Stimulated activated CD4-positive, alpha-beta T cell treated with anti-CD3 and anti-CD28 coated beads, Interleukin-12 subunit alpha, Interleukin-12 subunit beta, amount 100 ng/mL, for 48 hours (primary cell): ENCODE measurements around the gene NUP214.
"Not testable (repeated sequence)": the region's sequence is repeated elsewhere in the genome, so short reads cannot be mapped to it uniquely, and the experiment has no call there.

ENCODE experiments used
- DNase-seq, 3 donors: peaks; one replicate each; pipeline ENCODE4 v3.0.0-alpha.2; 2020; ENCODE audit warnings: low read depth in 2 of 3, low spot score in 1 of 3

NUP214 gene

DNA sequence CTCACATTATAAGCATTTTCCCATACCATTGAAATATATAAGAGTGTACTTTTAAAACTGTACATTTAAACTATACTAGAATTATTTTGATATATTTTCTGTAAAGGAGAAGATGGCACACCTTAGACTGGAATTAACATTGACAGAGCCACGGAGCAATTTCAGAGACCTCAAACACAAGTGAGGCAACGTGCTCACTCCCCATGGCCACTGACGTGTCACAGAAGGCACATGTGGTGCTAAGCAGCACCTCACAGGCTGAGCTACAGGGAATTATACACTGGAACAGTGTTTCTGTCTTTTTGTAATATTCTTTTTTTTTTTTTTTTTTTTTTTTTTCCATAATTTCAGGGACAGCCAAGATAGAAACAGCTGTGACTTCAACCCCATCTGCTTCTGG, 66.5 kb downstream of the NUP214 start:
- DNase-seq, result no peak

DNA sequence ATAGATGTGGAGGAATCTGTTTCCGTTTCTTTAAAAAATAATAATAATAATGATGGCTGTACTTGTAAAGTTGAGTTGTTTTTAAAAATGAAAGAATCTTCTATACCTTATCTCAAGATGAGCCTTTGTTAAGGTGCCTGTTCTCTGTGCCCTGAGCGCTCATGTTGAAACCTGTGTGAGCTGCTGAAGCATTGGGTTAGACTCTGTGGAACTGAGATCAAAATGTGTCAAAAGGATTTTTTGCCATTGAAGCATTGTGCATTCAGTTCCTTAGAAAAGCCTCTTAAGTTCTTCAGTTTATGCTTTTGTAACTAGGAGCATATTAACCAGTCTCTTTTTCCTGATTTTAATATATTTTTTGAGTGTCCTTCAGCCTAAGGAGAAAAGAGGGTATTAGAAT, 67.7 kb downstream of the NUP214 start:
- DNase-seq, result no peak

DNA sequence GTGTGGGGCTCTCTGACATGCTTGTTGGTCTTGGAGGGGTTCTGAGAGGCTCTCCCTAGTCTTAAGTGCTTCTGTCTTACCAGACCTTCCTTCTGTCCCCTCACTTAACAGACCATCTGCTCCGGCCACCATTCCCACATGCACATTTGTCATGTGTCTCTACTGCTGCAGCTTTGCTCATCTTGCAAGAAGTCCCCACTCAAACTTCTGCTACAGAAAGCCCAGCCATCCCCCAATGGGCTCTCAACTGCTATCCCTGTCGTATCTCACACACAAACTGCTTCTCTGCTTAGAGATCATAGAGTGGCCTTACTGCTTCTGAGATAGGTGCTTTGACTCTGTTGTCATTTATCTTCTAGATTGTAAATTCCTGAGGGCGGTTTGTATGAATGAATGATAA, 69.4 kb downstream of the NUP214 start:
- DNase-seq, result no peak

- no peak for DNase-seq
Measured at GRCh38 chr9:131197160-131197911, 72.0 kb downstream of the NUP214 start.

GRCh38 chr9:131198041-131198715, 72.8 kb downstream of the NUP214 start:
- no peak for DNase-seq

- DNase-seq, result no peak
Measured at GRCh38 chr9:131201856-131202255, 76.5 kb downstream of the NUP214 start.

DNA sequence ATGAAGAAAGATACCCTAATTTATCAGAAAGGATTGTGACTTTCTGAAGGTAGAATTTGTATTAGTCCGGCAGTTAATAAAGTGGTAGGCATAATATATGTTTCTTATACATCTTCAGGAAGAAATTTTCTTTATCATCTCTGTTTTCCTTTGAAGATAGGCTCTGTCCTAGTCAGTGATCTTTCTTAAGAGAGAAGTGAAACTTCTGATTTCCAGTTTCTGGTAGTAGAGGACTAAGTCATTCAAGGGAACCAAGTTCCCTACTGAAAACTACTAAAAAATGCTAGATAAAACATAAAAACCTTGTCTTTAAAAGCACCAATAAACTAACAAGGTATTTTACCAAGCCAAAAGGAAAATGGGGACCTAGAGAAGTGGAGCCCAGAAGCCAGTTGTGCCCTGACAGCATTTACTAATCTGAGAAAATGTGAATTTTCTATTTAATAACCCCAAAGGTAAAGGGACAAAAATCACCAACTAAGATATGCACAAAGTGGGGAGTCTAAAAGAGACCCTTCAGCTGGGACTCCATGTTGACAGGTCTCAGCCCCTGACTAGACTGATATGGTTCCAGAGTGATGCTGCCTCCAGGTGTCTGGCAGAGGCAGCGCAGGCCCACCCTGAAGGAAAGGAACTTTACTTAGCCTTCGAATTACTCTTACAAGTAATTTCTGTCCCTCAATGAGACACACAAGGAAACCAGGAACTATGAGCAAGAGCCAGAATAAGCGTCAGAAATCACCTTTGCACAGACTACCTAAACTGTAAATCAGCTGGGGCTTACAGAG, 78.2 kb downstream of the NUP214 start:
- DNase-seq, result no peak

GRCh38 chr9:131204285-131204684, 78.9 kb downstream of the NUP214 start:
- DNase-seq, result no peak

- no peak for DNase-seq
Measured at GRCh38 chr9:131206495-131206894, 81.1 kb downstream of the NUP214 start.

DNA sequence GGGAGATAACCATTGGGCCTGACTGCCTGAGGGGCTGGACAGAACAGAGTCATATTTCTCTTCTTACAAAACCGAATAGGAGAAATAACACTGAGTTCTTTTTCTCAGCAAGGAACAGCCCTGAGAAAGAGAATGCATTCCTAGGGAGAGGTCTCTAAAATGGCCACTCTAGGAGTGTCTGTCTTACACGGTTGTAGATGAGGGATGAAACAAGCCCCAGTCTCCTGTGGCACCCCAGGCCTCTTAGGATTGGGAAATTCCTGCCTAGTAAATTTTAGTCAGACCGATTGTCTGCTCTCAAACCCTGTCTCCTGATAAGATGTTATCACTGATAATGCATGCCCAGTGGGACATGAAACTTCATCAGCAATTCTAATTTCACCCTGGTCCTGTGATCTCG, 86.5 kb downstream of the NUP214 start:
- not testable (repeated sequence) for DNase-seq

GRCh38 chr9:131214286-131214856, 89.0 kb downstream of the NUP214 start:
- no peak for DNase-seq

DNA sequence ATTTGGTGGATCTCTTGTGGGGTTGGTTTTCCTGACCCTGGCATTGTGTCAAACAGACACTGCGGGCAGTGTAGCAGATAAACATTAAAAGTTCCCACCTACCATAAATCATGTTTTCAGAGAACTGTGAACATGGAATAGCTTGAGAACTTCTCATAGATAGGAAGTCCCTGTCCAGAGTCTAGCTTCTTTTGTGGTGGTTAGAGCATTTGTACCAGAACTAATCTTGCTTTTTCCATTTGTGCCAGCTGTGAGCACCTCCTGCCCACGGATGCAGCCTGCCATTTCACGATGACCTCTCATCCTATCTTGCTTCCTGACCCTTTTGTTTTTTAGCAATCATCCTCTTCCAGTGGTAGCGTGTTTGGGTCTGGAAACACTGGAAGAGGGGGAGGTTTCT, 89.5 kb downstream of the NUP214 start:
- no peak for DNase-seq

GRCh38 chr9:131216806-131217205, 91.4 kb downstream of the NUP214 start:
- DNase-seq, result no peak

DNA sequence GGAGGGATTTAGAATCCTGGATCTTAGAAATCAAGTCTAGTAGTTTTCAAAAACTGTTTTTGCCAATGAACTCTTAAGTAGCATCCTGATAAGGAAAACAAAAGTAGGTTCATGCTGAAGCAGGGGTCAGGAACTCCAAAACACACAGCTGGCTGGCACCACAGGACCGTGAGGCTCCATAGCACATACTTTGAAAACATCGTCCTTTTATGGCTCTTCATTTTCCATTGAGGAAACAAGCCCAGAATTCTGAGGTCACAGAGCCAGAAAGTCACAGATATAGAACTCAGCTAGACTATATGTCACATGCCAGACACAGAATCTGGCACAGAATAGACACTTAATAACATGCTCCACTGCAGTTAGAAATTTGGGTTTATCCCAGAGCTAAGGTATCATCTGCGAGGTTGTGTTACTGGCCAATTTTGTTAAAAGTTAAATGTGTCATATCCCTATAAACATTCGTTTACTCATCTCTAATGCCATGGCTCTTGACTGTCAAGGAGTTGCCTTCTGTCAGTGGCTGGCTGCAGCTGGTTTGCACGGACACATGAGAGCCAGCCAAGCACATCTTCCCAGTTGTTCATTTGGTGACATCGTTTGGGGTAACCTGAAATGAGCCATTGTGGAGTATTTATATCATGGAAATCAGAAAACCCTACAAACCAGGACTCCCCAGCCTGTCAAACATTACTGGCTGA, 92.1 kb downstream of the NUP214 start:
- no peak for DNase-seq

DNA sequence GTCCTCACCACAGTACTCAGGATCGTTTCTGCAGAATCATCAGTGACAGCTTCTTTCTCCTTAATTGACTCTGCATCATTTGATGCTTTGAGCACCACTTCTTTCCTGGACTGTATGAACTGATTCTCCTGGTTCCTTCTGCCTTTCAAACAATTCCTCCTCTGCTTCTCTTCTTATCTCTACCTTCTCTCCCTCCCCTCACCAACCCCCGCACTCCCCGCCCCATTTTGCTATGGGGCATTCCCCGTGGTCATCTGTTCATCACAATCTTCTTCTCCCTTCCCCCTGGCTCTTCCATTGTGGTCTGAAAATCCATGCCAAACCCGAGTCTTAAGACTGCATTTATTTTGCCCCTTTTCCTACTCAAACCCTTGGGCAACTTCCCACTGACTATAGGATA, 93.0 kb downstream of the NUP214 start:
- DNase-seq, result no peak

DNA sequence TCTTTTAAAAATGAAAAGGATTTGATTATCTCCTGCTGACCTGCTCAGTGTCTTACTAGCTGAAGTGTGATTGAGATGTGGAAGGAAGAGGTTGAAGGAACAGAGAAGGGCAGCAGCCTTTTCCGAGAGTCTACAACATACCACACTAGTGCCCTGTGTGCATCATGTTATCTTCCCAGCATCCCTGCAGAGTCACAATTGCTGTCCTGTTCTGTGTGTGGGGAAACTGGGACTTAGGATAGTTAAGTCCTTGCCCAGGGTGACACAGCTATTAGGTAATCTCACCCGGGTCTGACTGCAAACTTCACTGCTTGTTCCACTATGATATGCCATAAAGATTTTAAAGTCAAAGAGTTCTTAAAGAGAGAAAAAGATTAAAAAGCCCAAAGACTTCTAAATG, 95.1 kb downstream of the NUP214 start:
- DNase-seq, result no peak

DNA sequence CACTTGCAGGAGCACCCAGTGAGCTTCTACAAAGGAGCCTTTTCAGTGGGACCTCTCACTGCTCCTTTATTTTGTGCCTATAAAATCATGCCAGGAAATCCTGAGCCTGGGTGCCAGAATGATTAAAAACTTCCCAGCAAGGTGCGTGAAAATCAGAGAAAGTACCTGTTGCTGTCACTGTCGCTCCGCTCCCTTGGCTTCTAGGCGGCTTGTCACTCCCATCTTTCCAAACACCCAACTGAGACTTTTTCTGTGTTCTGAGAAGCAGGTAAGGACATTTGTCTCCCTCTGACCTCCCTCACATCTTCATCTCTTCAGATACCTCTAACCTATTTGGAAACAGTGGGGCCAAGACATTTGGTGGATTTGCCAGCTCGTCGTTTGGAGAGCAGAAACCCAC, 97.1 kb downstream of the NUP214 start:
- no peak for DNase-seq

GRCh38 chr9:131226226-131226625, 100.8 kb downstream of the NUP214 start:
- DNase-seq, result no peak

GRCh38 chr9:131227112-131227958, 101.9 kb downstream of the NUP214 start:
- no peak for DNase-seq

DNA sequence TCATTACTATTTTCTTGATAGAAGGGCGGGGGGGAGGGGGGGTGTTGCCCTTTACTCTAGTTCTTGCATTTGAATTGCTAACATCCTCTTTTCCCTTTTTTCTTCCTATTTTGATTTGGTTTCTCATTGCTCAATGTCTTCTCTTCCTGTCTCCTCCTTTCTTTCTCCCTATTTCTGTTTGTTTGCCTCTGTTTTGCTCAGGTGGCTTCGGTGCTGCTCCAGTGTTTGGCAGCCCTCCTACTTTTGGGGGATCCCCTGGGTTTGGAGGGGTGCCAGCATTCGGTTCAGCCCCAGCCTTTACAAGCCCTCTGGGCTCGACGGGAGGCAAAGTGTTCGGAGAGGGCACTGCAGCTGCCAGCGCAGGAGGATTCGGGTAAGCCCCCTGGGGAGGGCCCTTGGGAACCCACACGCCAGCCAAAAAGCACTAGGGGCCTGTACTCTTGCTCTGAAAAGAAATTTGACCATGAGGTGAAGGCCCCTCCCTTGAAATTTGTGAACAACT, 102.6 kb downstream of the NUP214 start:
- DNase-seq, result no peak
